HepG2 (cell line): ENCODE data around the gene CTIF. TPM values are rescaled to one million over a fixed set of nuclear protein-coding genes. Genes with fewer than 3 reads are reported as not detected.

Source experiments
- ATAC-seq: fragments of 200-7000 bp; cut with Tn5 transposase; 3 replicates; pipeline ENCODE4 v1.9.1; 2020; ENCODE audit warnings: mild to moderate bottlenecking, moderate library complexity
- BruUV-seq: library from RNA; stranded (reverse); fragments of 400-500 nt; replicated peaks from 2 replicates; lab custom pipeline; 2021; lab: Mats Ljungman, UMichigan
- CTCF ChIA-PET: fragments of 300-600 bp; formaldehyde crosslinking; extraction: SDS; loops from one replicate; lab custom pipeline; 2021; ENCODE audit warnings: low total read pairs, inconsistent platforms, low intra/inter-chr PET ratio; lab: Yijun Ruan, JAX
- POLR2A ChIA-PET: fragments of 350-600 bp; sonication (Branson Sonifier 250); formaldehyde crosslinking; loops from one replicate; lab custom pipeline; 2020; ENCODE audit warnings: antibody characterized with exemption, inconsistent platforms; lab: Yijun Ruan, JAX
- DNase-seq: peaks from one replicate; pipeline ENCODE4 v3.0.0-alpha.2; 2015; ENCODE audit warnings: low spot score
- FAIRE-seq: peaks from 3 replicates; lab custom pipeline; 2011; peaks lifted over from hg19 to GRCh38; lab: Jason Lieb, UNC
- H2AFZ ChIP-seq: one replicate; pipeline ENCODE4 v1.6.1; 2011; ENCODE audit warnings: low read length, inconsistent platforms
- H3K27ac ChIP-seq: fragments of 300-600 bp; 3 replicates; pipeline ENCODE4 v1.8.0; 2011; ENCODE audit warnings: mixed run types, mild to moderate bottlenecking, mixed read lengths, low read length, inconsistent platforms; ENCODE audit not compliant: insufficient read depth; ENCODE audit errors: extremely low read length
- H3K27me3 ChIP-seq, 2 experiments: fragments of 200-600 bp in 1 of 2; 2 replicates in 1 of 2; 3 replicates in 1 of 2; pipeline versions ENCODE4 v1.6.0 to v1.8.0; 2011; ENCODE audit warnings: low read length in 2 of 2, mild to moderate bottlenecking in 2 of 2, moderate library complexity in 2 of 2, inconsistent platforms in 1 of 2; ENCODE audit not compliant: insufficient read depth in 2 of 2, control insufficient read depth in 1 of 2
- H3K36me3 ChIP-seq, 2 experiments: fragments of 200-600 bp in 1 of 2; replicated peaks in 1 of 2; 2 replicates in 1 of 2; 3 replicates in 1 of 2; pipeline versions ENCODE4 v1.5.1 to v1.8.0; 2011; ENCODE audit warnings: low read length in 2 of 2, inconsistent platforms in 1 of 2; ENCODE audit not compliant: insufficient read depth in 2 of 2, control insufficient read depth in 1 of 2
- H3K4me1 ChIP-seq: 2 replicates; pipeline ENCODE4 v1.5.1; 2012; ENCODE audit warnings: low read length, inconsistent platforms; ENCODE audit not compliant: insufficient read depth
- H3K4me2 ChIP-seq: 2 replicates; pipeline ENCODE4 v1.6.0; 2011; ENCODE audit warnings: low read depth, low read length, inconsistent platforms
- H3K4me3 ChIP-seq, 3 experiments: fragments of 200-600 bp in 1 of 3; sonication (generic), shearing (Covaris generic) in 1 of 3; replicated peaks in 1 of 3; 2 replicates each; pipeline ENCODE4 v1.5.1; 2011 to 2016; ENCODE audit warnings: low read length in 3 of 3, inconsistent platforms in 2 of 3, low read depth in 2 of 3, mild to moderate bottlenecking in 2 of 3, control low read depth in 1 of 3, mixed read lengths in 1 of 3; ENCODE audit not compliant: insufficient read depth in 1 of 3
- H3K79me2 ChIP-seq: one replicate; pipeline ENCODE4 v1.6.1; 2011; ENCODE audit warnings: low read length, inconsistent platforms; ENCODE audit not compliant: insufficient read depth
- H3K9ac ChIP-seq: 2 replicates; pipeline ENCODE4 v1.6.0; 2011; ENCODE audit warnings: mild to moderate bottlenecking, low read depth, low read length, inconsistent platforms; ENCODE audit not compliant: insufficient read depth
- H3K9me3 ChIP-seq: 2 replicates; pipeline ENCODE4 v1.5.1; 2012; ENCODE audit warnings: mild to moderate bottlenecking, low read length
- H4K20me1 ChIP-seq: 2 replicates; pipeline ENCODE4 v1.6.0; 2011; ENCODE audit warnings: inconsistent platforms, mild to moderate bottlenecking, low read length, moderate library complexity; ENCODE audit not compliant: insufficient read depth
- GATAD1 ChIP-seq: IDR thresholded peaks from 2 replicates; pipeline ENCODE4 v1.6.1; 2016; ENCODE audit warnings: missing genetic modification reagents, missing compliant biosample characterization
- HNRNPL ChIP-seq: fragments of 200-400 bp; formaldehyde crosslinking; IDR thresholded peaks from 2 replicates; pipeline ENCODE4 v1.6.1; 2017; ENCODE audit warnings: mild to moderate bottlenecking, low read depth, low read length
- NBN ChIP-seq: fragments of 450-650 bp; conservative IDR thresholded peaks from 2 replicates; pipeline ENCODE4 v1.6.1; 2017
- NPAS2 ChIP-seq: sonication (generic); formaldehyde crosslinking; IDR thresholded peaks from 2 replicates; pipeline ENCODE4 v1.8.0; 2022; ENCODE audit warnings: mild to moderate bottlenecking, missing genetic modification reagents, borderline replicate concordance
- NRL ChIP-seq: sonication (generic); formaldehyde crosslinking; IDR thresholded peaks from 2 replicates; pipeline ENCODE4 v1.5.0; 2020; ENCODE audit warnings: missing genetic modification reagents, mild to moderate bottlenecking, moderate library complexity, borderline replicate concordance
- PHF8 ChIP-seq: sonication (generic); formaldehyde crosslinking; IDR thresholded peaks from 2 replicates; pipeline ENCODE4 v1.5.0; 2020; ENCODE audit warnings: missing genetic modification reagents
- ZNF225 ChIP-seq: sonication (generic); formaldehyde crosslinking; IDR thresholded peaks from 2 replicates; pipeline ENCODE4 v1.4.0; 2020; ENCODE audit warnings: mild to moderate bottlenecking, missing genetic modification reagents
- ZNF292 ChIP-seq: sonication (generic); formaldehyde crosslinking; IDR thresholded peaks from 2 replicates; pipeline ENCODE4 v1.8.1; 2022; ENCODE audit warnings: mild to moderate bottlenecking, low read depth, missing genetic modification reagents, borderline replicate concordance
- ZNF674 ChIP-seq: sonication (generic); formaldehyde crosslinking; IDR thresholded peaks from 2 replicates; pipeline ENCODE4 v1.5.0; 2020; ENCODE audit warnings: low read depth, mild to moderate bottlenecking, missing genetic modification reagents
- ZNF770 ChIP-seq: sonication (generic); formaldehyde crosslinking; IDR thresholded peaks from 2 replicates; pipeline ENCODE4 v1.5.0; 2020; ENCODE audit warnings: mild to moderate bottlenecking, missing genetic modification reagents
- WGBS: methylation state at CpG from one replicate; pipeline ENCODE4 v1.1.6; 2017; ENCODE audit warnings: low lambda C conversion rate; 5-methylcytosine and 5-hydroxymethylcytosine counted together
- in situ Hi-C: cut with HindIII; loops from 2 replicates; pipeline ENCODE4 v1.10.0; 2017; ENCODE audit warnings: low pct_unique_long_range_greater_than_20kb; ENCODE audit not compliant: extremely low pct_ligation_motif_present
- intact Hi-C: fragments of 100-400 bp; cut with micrococcal nuclease; formaldehyde crosslinking; loops from one replicate; pipeline ENCODE4 v1.10.0; 2022; ENCODE audit not compliant: unreplicated experiment
- polyA plus RNA-seq, 8 experiments: library from polyadenylated mRNA; depleted of rRNA in 3 of 8; stranded (reverse) in 7 of 8; unstranded in 1 of 8; fragments of >200 nt; fragmentation: Illumina TruSeq in 4 of 8; extraction: Trizol in 4 of 8; gene quantifications; 2 replicates each; pipeline versions ENCODE4 v1.2.1 to v1.2.3, GENCODE V29; 2011 to 2016; ENCODE audit warnings: low read depth in 4 of 8, missing spikeins in 1 of 8, mixed read lengths in 1 of 8; ENCODE audit not compliant: insufficient read depth in 1 of 8
- total RNA-seq, 5 experiments: library from RNA; depleted of rRNA; stranded (reverse); fragments of >200 nt; fragmentation: Illumina TruSeq; extraction: Trizol; gene quantifications; 2 replicates each; pipeline ENCODE4 v1.2.3, GENCODE V29; 2016; ENCODE audit warnings: low read depth in 1 of 5
- TF ChIP-seq, protein P1 (sequence below): sonication (generic); formaldehyde crosslinking; IDR thresholded peaks from 2 replicates; pipeline ENCODE4 v1.8.0; 2022; ENCODE audit warnings: missing genetic modification reagents, low read depth, mild to moderate bottlenecking, borderline replicate concordance

Gene CTIF
- total and polyA plus RNA-seq, 2 of the 13 experiments (the other 11 are each of a cell fraction or from before 2014, with no cell fraction given): 18.2 to 28.0 TPM

DNA sequence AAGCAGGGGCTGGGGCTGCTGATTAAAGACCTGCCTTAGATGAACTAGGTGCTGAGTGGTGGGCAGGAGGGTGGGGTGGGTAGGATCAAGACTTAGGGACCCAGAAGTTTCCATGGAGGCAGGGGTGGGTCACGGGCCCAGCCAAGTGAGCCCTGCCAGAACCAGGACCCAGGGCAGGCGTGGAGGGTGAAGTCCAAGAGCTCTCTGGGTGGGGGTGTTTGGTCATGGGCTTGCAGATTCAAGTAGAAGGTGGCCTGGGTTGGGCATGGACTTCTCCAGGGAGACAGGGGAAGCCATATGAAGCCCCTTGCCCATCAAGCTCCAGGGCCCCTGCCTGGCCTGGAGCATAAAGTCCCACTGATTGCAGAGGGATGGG, 243.1 kb downstream of the CTIF start (continued):
- TF ChIP-seq NBN: no peak
- TF ChIP-seq, all 625 proteins: peak for 6

DNA sequence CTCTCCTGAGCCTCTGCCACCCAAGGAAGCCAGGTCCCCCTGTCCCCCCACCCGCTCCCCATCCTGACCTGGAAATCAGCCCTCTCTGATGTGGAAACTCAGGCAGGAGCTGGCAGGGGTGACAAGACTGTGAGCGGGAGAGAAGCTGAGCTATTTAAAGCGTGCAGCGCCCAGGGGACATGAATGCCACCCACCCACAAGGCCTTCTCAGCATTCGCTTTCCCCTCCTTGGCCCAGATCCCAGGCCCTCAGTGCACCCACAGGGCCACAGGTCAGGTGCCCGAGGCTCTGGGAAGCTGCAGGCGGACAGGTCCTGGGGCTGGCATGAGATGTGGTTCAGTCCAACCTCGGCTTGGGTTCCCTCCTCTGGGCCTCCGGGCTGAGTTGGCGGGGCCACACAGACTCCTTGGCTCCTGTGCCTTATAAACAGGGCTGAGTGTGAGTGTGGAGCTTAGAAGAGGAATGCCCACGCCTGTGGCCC, 243.6 kb downstream of the CTIF start:
- H3K9me3 ChIP-seq: no peaks in the 10 kb centered on the region
- peaks cover 51% of the 10 kb centered on the region for H3K4me1 ChIP-seq
- peak overlapping the region; percentile 78 for H3K9ac ChIP-seq
- H3K27me3 ChIP-seq: no peaks in the 10 kb centered on the region
- ATAC-seq: no peak
- no peaks in the 10 kb centered on the region for H3K79me2 ChIP-seq
- H4K20me1 ChIP-seq: no peaks in the 10 kb centered on the region
- no peak for DNase-seq
- in situ Hi-C loops: loop anchor here (5.0 kb wide), 2 partner anchors 85 to 115 kb away; no protein-coding TSS in a partner anchor
- POLR2A ChIA-PET: interaction anchor here (0.7 to 1.0 kb wide), 2 partner anchors 111 to 148 kb away, joined by 3 to 4 read pairs; no protein-coding TSS in a partner anchor
- peaks cover 0 to 24% of the 10 kb centered on the region in 2 experiments; a peak in 3 of 5 replicates for H3K36me3 ChIP-seq
- no peak overlapping the region for H2AFZ ChIP-seq
- intact Hi-C loops: loop anchor here (5.0 to 10.0 kb wide), 2 partner anchors 108 to 165 kb away; no protein-coding TSS in a partner anchor
- H3K4me3 ChIP-seq: peak overlapping the region in 1 of 3 experiments; percentile 71; a peak in 1 of 6 replicates
- H3K4me2 ChIP-seq: peak overlapping the region; percentile 91
- 100% methylated on average over 3 of the region's 11 CpGs for WGBS
- no TSS peak for BruUV-seq
- peak overlapping the region; percentile 98 for H3K27ac ChIP-seq
- no peak for TF ChIP-seq NPAS2 (CRISPR knock-in tag)
- 0 out of 2 replicates have a peak, but pooled peaks have one; percentile 14 for TF ChIP-seq NRL (CRISPR knock-in tag)
- 0 out of 2 replicates have a peak, but pooled peaks have one; percentile 23 for TF ChIP-seq HNRNPL
- TF ChIP-seq PHF8: no peak
- no peak for TF ChIP-seq ZNF674
- TF ChIP-seq, protein P1, sequence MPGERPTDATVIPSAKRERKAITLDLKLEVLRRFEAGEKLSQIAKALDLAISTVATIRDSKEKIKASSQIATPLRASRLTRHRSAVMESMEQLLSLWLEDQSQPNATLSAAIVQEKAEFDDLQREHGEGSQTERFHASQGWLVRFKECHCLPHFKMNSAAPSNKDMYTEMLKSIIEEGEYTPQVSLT: no peak
- TF ChIP-seq ZNF292 (CRISPR knock-in tag): no peak
- no peak for TF ChIP-seq GATAD1 (CRISPR knock-in tag)
- TF ChIP-seq ZNF770 (CRISPR knock-in tag): no peak
- TF ChIP-seq ZNF225: 0 out of 2 replicates have a peak, but pooled peaks have one; percentile 32
- no peak for FAIRE-seq
- CTCF ChIA-PET: no interaction called here
